ENCODE measurements around the gene RPA1. TPM values are rescaled to one million over a fixed set of nuclear protein-coding genes. Genes with fewer than 3 reads are reported as not detected.

Gene RPA1
- total RNA-seq, 1 experiment from 2014 or later: 158 TPM

- H3K36me3 Mint-ChIP-seq: peaks cover 78% of the 10 kb centered on the region
- CTCF ChIA-PET: interaction anchor here (0.7 to 2.3 kb wide), 3 partner anchors 19 to 361 kb away, joined by 3 to 7 read pairs (median 3); no protein-coding TSS in a partner anchor
Observed at GRCh38 chr17:1883536-1883935, 53.7 kb downstream of the RPA1 start.

GRCh38 chr17:1888741-1889140, 58.9 kb downstream of the RPA1 start:
- H3K27ac Mint-ChIP-seq: no peak overlapping the region
- ChIA-PET POLR2A (no interaction called here), CTCF (no interaction called here)
- DNase-seq (ENCODE audit: low spot score) (no peak), ATAC-seq (no peak)
- no peak overlapping the region for H3K4me3 Mint-ChIP-seq
- H3K36me3 Mint-ChIP-seq: peaks cover 56% of the 10 kb centered on the region
- no peaks in the 10 kb centered on the region for H3K4me1 Mint-ChIP-seq
- no peaks in the 10 kb centered on the region for H3K27me3 Mint-ChIP-seq (ENCODE audit: low read depth)
- no peaks in the 10 kb centered on the region for H3K9me3 Mint-ChIP-seq
- TF ChIP-seq ZNF425 (CRISPR knock-in tag; conservative IDR thresholded peaks at IDR 0.05) (no peak), FOXJ3 (CRISPR knock-in tag; IDR thresholded peaks at IDR 0.05; ENCODE audit: borderline replicate concordance) (no peak), STAT6 (CRISPR knock-in tag; conservative IDR thresholded peaks at IDR 0.05; ENCODE audit: low read depth) (no peak), CREM (CRISPR knock-in tag; IDR thresholded peaks at IDR 0.05) (no peak), SMAD4 (CRISPR knock-in tag; IDR thresholded peaks at IDR 0.05) (no peak), JUN (CRISPR knock-in tag; IDR thresholded peaks at IDR 0.05) (no peak), ZSCAN18 (CRISPR knock-in tag; IDR thresholded peaks at IDR 0.05) (no peak), ZMAT4 (CRISPR knock-in tag; IDR thresholded peaks at IDR 0.05) (no peak), IRF2 (CRISPR knock-in tag; IDR thresholded peaks at IDR 0.05; ENCODE audit: borderline replicate concordance, low read depth) (no peak), ZNF317 (CRISPR knock-in tag; IDR thresholded peaks at IDR 0.05; ENCODE audit: borderline replicate concordance, low read depth) (no peak), ZNF121 (CRISPR knock-in tag; IDR thresholded peaks at IDR 0.05) (no peak), SMAD3 (CRISPR knock-in tag; IDR thresholded peaks at IDR 0.05; ENCODE audit: borderline replicate concordance) (no peak), KAT7 (CRISPR knock-in tag; IDR thresholded peaks at IDR 0.05; ENCODE audit: borderline replicate concordance) (no peak), ZBTB21 (CRISPR knock-in tag; IDR thresholded peaks at IDR 0.05; ENCODE audit: borderline replicate concordance) (no peak), ETV6 (CRISPR knock-in tag; IDR thresholded peaks at IDR 0.05) (no peak)

More at GRCh38 chr17:1883536-1883935, 53.7 kb downstream of the RPA1 start:
- Mint-ChIP-seq H3K9me3 (no peaks in the 10 kb centered on the region), H3K27me3 (ENCODE audit: low read depth) (no peaks in the 10 kb centered on the region), H3K4me3 (no peak overlapping the region), H3K4me1 (no peaks in the 10 kb centered on the region), H3K27ac (no peak overlapping the region)
- TF ChIP-seq CREM (CRISPR knock-in tag; IDR thresholded peaks at IDR 0.05): no peak
- TF ChIP-seq MAX (CRISPR knock-in tag; IDR thresholded peaks at IDR 0.05): no peak
- no peak for TF ChIP-seq ELF4 (CRISPR knock-in tag; IDR thresholded peaks at IDR 0.05; ENCODE audit: low read depth)
- no peak for TF ChIP-seq ZSCAN18 (CRISPR knock-in tag; IDR thresholded peaks at IDR 0.05)
- no peak for TF ChIP-seq CDX4 (CRISPR knock-in tag; IDR thresholded peaks at IDR 0.05; ENCODE audit: borderline replicate concordance)
- TF ChIP-seq ATF2 (CRISPR knock-in tag; IDR thresholded peaks at IDR 0.05; ENCODE audit: borderline replicate concordance, low read depth): no peak
- TF ChIP-seq ETV6 (CRISPR knock-in tag; IDR thresholded peaks at IDR 0.05): no peak
- DNase-seq (ENCODE audit: low spot score) (no peak), ATAC-seq (no peak)
- POLR2A ChIA-PET: no interaction called here

All from WTC11 (cell line).